NOMO-1 treated with dmso at 0.1 percent for 144 hours (cell line): ENCODE measurements around the gene USE1.

Experiments used
- DNase-seq: peaks from one replicate; lab custom pipeline; 2025; ENCODE audit not compliant: unreplicated experiment; lab: John Stamatoyannopoulos, UW

USE1 gene

GRCh38 chr19:17256130-17256529 is 41.0 kb downstream of the USE1 start:
- no peak for DNase-seq

- no peak for DNase-seq
Observed at GRCh38 chr19:17259118-17259780, 44.1 kb downstream of the USE1 start.

DNA sequence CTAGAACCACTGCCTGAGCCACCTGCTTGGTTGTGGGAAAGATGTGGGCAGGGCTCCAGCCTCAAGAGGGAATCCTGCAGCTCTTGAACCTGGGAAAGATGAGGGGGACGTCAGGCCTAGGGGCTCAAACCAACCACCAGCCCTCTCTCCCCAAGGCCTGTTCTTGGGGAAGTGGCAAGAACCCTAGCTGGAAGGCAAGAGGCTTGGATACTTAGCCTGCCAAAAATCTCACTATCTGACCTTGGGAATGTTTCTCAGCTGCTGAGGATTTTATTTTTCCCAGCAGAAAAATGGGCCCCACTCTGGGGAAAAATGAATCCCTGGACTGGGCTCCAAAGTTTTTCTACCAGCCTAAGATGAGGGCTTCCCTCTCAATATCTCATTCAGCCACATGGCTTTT is 44.8 kb downstream of the USE1 start:
- no peak for DNase-seq

- DNase-seq = peak; percentile 81
Observed at GRCh38 chr19:17260842-17261325, 45.7 kb downstream of the USE1 start.

- DNase-seq = no peak
Observed at GRCh38 chr19:17262557-17262956, 47.4 kb downstream of the USE1 start.

DNA sequence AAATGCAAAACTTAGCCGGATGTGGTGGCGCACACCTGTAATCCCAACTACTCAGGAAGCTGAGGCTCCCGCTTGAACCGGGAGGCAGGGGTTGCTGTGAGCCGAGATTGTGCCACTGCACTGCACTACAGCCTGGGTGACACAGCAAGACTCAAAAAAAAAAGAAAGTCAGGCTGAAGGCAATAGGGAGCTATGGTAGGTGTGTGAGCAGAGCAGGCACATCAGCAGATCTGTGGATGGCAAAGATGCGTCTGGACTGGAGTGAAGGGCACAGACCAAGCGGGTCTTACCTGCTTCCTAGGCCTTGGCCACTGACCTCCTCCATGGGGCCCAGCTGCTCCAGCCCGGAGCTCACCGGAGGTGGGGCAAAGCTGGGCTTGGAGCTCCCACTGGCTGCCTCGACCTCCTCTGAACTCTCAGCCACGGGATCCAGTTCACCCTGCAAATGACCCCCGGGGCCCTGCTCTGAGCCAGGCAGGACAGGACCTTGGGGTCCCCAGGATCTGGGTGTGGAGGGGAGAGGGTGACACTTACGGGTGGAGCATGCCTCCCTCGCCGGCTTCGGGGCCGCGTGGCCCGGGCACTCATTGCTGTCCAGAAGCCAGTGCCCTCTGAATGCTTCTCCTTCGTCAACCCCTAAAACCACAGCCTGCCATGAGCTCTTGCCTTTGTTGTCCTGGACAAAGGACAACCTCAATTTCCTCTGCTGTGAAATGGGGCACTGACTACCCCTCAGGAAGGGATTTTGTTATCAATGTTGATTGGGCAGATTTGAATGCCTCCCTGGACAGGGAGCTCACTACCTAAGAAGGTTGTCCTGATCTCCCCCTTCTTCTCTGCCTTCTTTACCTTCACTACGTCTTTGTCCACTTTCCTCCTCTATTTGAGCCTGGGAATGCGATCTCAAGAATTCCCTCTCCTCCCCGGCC is 48.8 kb downstream of the USE1 start:
- DNase-seq = no peak

DNA sequence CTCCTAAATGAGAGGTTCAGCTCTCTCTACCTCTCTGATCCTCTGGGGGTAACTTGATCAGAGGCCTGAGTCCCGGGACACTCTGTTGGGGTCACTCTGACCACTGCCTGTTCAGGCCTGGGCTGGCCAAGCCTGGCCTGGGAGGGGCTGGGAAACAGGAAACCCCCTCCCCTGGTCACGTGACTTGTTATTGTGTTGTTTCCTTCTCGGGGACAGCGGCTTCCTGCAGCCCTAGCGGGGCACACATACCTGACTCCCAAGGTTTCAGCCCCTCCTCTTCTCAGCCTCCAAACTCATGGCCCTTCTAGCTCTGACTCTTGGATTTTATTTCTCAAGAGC is 49.5 kb downstream of the USE1 start, which contains the start of gene USHBP1:
Gene USHBP1 (minus strand): TSS at position 105 of the 339 bp plus-strand sequence. CDS start 446 bp downstream, outside the sequence.
- DNase-seq = no peak

DNA sequence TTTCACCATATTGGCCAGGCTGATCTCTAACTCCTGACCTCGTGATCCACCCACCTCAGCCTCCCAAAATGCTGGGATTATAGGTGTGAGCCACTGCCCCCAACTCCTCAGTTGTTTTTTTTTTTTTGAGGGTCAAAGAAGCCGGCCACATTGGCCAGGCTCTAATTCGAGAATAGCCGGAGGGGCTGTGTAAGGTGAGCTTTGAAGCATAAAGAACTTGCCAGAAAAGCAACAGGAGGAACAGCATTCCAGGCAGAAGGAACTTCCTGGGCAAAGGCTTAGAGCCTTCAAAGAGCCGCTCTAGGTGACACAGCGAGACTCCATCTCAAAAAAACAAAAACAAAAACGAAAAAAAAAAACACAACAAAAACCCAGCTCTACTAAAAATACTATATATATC is 50.9 kb downstream of the USE1 start:
- DNase-seq = no peak

GRCh38 chr19:17266589-17266974 is 51.4 kb downstream of the USE1 start:
- peak; percentile 59 for DNase-seq

DNA sequence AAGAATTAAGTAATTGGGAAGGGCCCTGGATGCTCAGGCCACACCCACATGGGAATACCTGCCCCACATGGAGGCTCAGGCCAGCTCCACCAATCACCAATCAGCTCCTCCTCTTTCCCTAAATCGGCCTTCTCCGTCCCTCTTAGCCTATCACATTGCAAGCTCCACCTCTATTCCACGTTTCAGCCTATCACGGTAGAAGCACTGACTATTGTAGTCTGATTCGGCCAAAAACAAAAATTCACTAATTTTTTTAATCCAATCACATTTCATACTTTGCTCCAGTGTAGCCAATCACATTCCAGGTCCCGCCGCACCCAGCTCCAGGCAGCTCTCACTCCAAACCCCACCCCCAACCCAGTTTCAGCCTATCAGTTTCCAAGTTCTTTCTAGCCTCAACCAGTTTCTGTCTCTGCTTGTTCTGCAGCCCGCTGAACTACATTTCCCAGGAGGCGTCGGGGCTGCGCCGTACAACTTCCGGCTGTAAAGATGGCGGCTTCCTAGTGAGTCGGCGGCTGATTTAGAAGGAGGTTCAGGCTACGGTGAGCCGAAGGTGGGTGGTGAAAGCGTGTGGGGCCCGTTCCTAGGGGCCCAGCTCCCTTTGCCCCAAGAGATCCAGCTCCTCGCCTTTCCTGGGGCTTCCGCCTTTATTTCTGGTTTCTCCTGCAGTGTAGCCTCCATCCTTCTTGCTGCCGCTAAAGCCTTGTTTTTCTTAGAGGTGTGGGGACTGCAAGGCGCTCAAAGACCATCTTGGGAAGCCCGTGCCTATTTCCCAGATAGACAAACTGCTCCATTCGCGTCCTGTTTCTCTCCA is 52.0 kb downstream of the USE1 start, which contains the start of gene BABAM1:
Gene BABAM1 (plus strand): TSS at position 469 of the 814 bp plus-strand sequence. CDS start 1,364 bp downstream, outside the sequence.
- peak; percentile 98 for DNase-seq

GRCh38 chr19:17268754-17269153 is 53.6 kb downstream of the USE1 start:
- no peak for DNase-seq
